Endothelial cell of umbilical vein (primary cell): ENCODE measurements around the gene PEMT. TPM values are rescaled to one million over a fixed set of nuclear protein-coding genes. Genes with fewer than 3 reads are reported as not detected.
"Not testable (repeated sequence)": the region's sequence is repeated elsewhere in the genome, so short reads cannot be mapped to it uniquely, and the experiment has no call there.

ENCODE experiments used
- BruUV-seq: library from RNA; stranded (reverse); fragments of 400-500 nt; replicated peaks from 2 replicates; lab custom pipeline; 2021; lab: Mats Ljungman, UMichigan
- CTCF ChIA-PET: fragments of 300-600, 350-600 bp; sonication (Branson Sonifier 250); formaldehyde crosslinking; loops from one replicate; lab custom pipeline; 2021; ENCODE audit warnings: antibody characterized with exemption, inconsistent platforms; lab: Charles Lee
- POLR2A ChIA-PET: fragments of 300-600, 350-600 bp; sonication (Branson Sonifier 250); formaldehyde crosslinking; loops from one replicate; lab custom pipeline; 2021; ENCODE audit warnings: antibody characterized with exemption, inconsistent platforms; lab: Charles Lee
- DNase-seq: peaks from one replicate; pipeline ENCODE4 v3.0.0-alpha.2; 2011; ENCODE audit warnings: low read depth, low spot score
- FAIRE-seq: peaks from 2 replicates; lab custom pipeline; 2011; peaks lifted over from hg19 to GRCh38; lab: Jason Lieb, UNC
- H2AFZ ChIP-seq: 2 replicates; pipeline ENCODE4 v1.6.0; 2012; ENCODE audit warnings: low read depth, low read length, control low read depth, inconsistent platforms
- H3K27ac ChIP-seq: 2 replicates; pipeline ENCODE4 v1.5.1; 2011; ENCODE audit warnings: low read depth, mild to moderate bottlenecking, control low read depth, low read length, moderate library complexity; ENCODE audit not compliant: insufficient read depth
- H3K27me3 ChIP-seq, 2 experiments: 2 replicates each; pipeline versions ENCODE4 v1.6.0 to v1.6.1; 2011; ENCODE audit warnings: low read length in 2 of 2, mixed read lengths in 1 of 2; ENCODE audit not compliant: control insufficient read depth in 2 of 2, insufficient read depth in 2 of 2
- H3K36me3 ChIP-seq, 2 experiments: 2 replicates in 1 of 2; 3 replicates in 1 of 2; pipeline ENCODE4 v1.5.1; 2011; ENCODE audit warnings: low read length in 2 of 2, mild to moderate bottlenecking in 1 of 2, moderate library complexity in 1 of 2; ENCODE audit not compliant: control insufficient read depth in 2 of 2, insufficient read depth in 2 of 2; ENCODE audit errors: extremely low read depth in 1 of 2
- H3K4me1 ChIP-seq: 3 replicates; pipeline ENCODE4 v1.5.1; 2011; ENCODE audit warnings: mild to moderate bottlenecking, low read length; ENCODE audit not compliant: control insufficient read depth, insufficient read depth; ENCODE audit errors: extremely low read depth
- H3K4me2 ChIP-seq: 2 replicates; pipeline ENCODE4 v1.6.1; 2011; ENCODE audit warnings: low read length, control low read depth, mixed read lengths; ENCODE audit not compliant: insufficient read depth
- H3K4me3 ChIP-seq, 3 experiments: fragments of 200-600 bp in 1 of 3; sonication (generic), shearing (Covaris generic) in 1 of 3; replicated peaks in 1 of 3; 2 replicates each; pipeline ENCODE4 v1.5.1; 2011 to 2016; ENCODE audit warnings: control low read depth in 3 of 3, low read length in 3 of 3, mild to moderate bottlenecking in 2 of 3, inconsistent platforms in 1 of 3, low read depth in 1 of 3, moderate library complexity in 1 of 3; ENCODE audit not compliant: insufficient read depth in 1 of 3
- H3K79me2 ChIP-seq: 2 replicates; pipeline ENCODE4 v1.6.0; 2012; ENCODE audit warnings: low read length, inconsistent platforms; ENCODE audit not compliant: control insufficient read depth, insufficient read depth
- H3K9ac ChIP-seq: replicated peaks from 2 replicates; pipeline ENCODE3; 2011; ENCODE audit warnings: low read length, control low read depth; ENCODE audit not compliant: insufficient read depth; ENCODE audit errors: extremely low read depth
- H3K9me1 ChIP-seq: replicated peaks from 3 replicates; pipeline ENCODE4 v1.6.0; 2011; ENCODE audit warnings: mild to moderate bottlenecking, low read length; ENCODE audit not compliant: control insufficient read depth, insufficient read depth; ENCODE audit errors: extremely low read depth
- H3K9me3 ChIP-seq: replicated peaks from 2 replicates; pipeline ENCODE4 v1.5.1; 2012; ENCODE audit warnings: low read length, inconsistent platforms; ENCODE audit not compliant: control insufficient read depth, insufficient read depth
- H4K20me1 ChIP-seq: replicated peaks from 2 replicates; pipeline ENCODE3; 2011; ENCODE audit warnings: mild to moderate bottlenecking, low read length; ENCODE audit not compliant: control insufficient read depth, insufficient read depth; ENCODE audit errors: extremely low read depth
- CTCF ChIP-seq, 2 donors: IDR thresholded peaks; 1 replicate in 1 of 2; 2 replicates in 1 of 2; pipeline ENCODE4 v1.5.1; 2011; ENCODE audit warnings: low read length in 2 of 2, mild to moderate bottlenecking in 2 of 2, moderate library complexity in 2 of 2, control low read depth in 1 of 2, inconsistent platforms in 1 of 2, low read depth in 1 of 2; ENCODE audit not compliant: insufficient read depth in 1 of 2; ENCODE audit errors: extremely low read depth in 1 of 2
- EZH2 ChIP-seq: IDR thresholded peaks from 2 replicates; pipeline ENCODE4 v1.6.1; 2012; ENCODE audit warnings: borderline replicate concordance, low read depth, mild to moderate bottlenecking, moderate library complexity, low read length, inconsistent platforms; ENCODE audit not compliant: severe bottlenecking
- FOS ChIP-seq: IDR thresholded peaks from 2 replicates; pipeline ENCODE4 v1.6.1; 2011; ENCODE audit warnings: mild to moderate bottlenecking, low read length, moderate library complexity, borderline replicate concordance; ENCODE audit not compliant: insufficient read depth
- GATA2 ChIP-seq: IDR thresholded peaks from 2 replicates; pipeline ENCODE4 v1.7.0; 2011; ENCODE audit warnings: low read depth, mild to moderate bottlenecking, moderate library complexity, mixed read lengths, low read length; ENCODE audit not compliant: insufficient read length, insufficient read depth
- JUN ChIP-seq: IDR thresholded peaks from 2 replicates; pipeline ENCODE4 v1.6.1; 2011; ENCODE audit warnings: borderline replicate concordance, low read depth; ENCODE audit not compliant: insufficient read length, insufficient read depth
- MAX ChIP-seq: IDR thresholded peaks from 2 replicates; pipeline ENCODE4 v1.6.1; 2011; ENCODE audit not compliant: insufficient read depth, insufficient read length
- MYC ChIP-seq: IDR thresholded peaks from one replicate; pipeline ENCODE4 v1.6.1; 2011; ENCODE audit warnings: mild to moderate bottlenecking, low read depth, low read length
- POLR2A ChIP-seq: IDR thresholded peaks from 2 replicates; pipeline ENCODE4 v1.6.1; 2012; ENCODE audit warnings: low read depth, mild to moderate bottlenecking, control low read depth, low read length
- POLR2AphosphoS5 ChIP-seq: IDR thresholded peaks from 2 replicates; pipeline ENCODE4 v1.6.1; 2012; ENCODE audit warnings: low read depth, mild to moderate bottlenecking, control low read depth, low read length, moderate library complexity; ENCODE audit not compliant: insufficient read depth
- dilution Hi-C: fragments of 300-500 bp; cut with MboI; formaldehyde crosslinking; loops from one replicate; pipeline ENCODE4 v1.15.0; 2019; ENCODE audit warnings: low sequenced_read_pairs; ENCODE audit not compliant: extremely low pct_ligation_motif_present
- intact Hi-C: fragments of 100-400 bp; cut with micrococcal nuclease; formaldehyde crosslinking; loops from one replicate; pipeline ENCODE4 v1.10.0; 2022
- polyA plus RNA-seq, 4 experiments: library from polyadenylated mRNA; depleted of rRNA in 3 of 4; stranded (reverse) in 3 of 4; unstranded in 1 of 4; fragments of >200 nt; gene quantifications; 2 replicates each; pipeline versions ENCODE4 v1.2.1 to v1.2.3, GENCODE V29; 2011 to 2012; ENCODE audit warnings: missing spikeins in 1 of 4
- total RNA-seq: library from RNA; stranded (reverse); gene quantifications from 2 replicates; pipeline ENCODE4 v1.2.3, GENCODE V29; 2021

Gene PEMT
- total and polyA plus RNA-seq, 2 donors (not counting 3 experiments of a cell fraction or from before 2014, with no cell fraction given): 35.1 to 58.4 TPM

GRCh38 chr17:17636272-17636885 lies 44.9 kb upstream of the PEMT start:
- TF ChIP-seq JUN (no peak), EZH2 (no peak), POLR2AphosphoS5 (no peak), FOS (no peak), MAX (no peak), CTCF (IDR thresholded peaks at IDR 0.05; ENCODE audit: extremely low read depth in 1 of 2, insufficient read depth in 1 of 2, low read depth in 1 of 2, low read length in 2 of 2) (no peak), GATA2 (no peak), POLR2A (no peak), MYC (no peak)
- DNase-seq (no peak), FAIRE-seq (no peak)
- H3K4me3 ChIP-seq: no peak overlapping the region
- no peak overlapping the region for H3K27ac ChIP-seq
- ChIA-PET POLR2A (no interaction called here), CTCF (interaction anchor here (0.5 to 1.6 kb wide), 4 partner anchors 23 to 352 kb away, joined by 3 to 6 read pairs (median 4); no protein-coding TSS in a partner anchor)
- BruUV-seq: no TSS peak
- H3K36me3 ChIP-seq: no peaks in the 10 kb centered on the region
- no peaks in the 10 kb centered on the region for H3K79me2 ChIP-seq
- no peak overlapping the region for H2AFZ ChIP-seq
- no peak overlapping the region for H3K4me2 ChIP-seq
- intact Hi-C loops: no loop called here
- no peaks in the 10 kb centered on the region for H3K4me1 ChIP-seq
- no peaks in the 10 kb centered on the region for H3K9me1 ChIP-seq
- dilution Hi-C loops: no loop called here
- no peak overlapping the region for H3K9ac ChIP-seq
- no peaks in the 10 kb centered on the region for H4K20me1 ChIP-seq
- H3K9me3 ChIP-seq: no peaks in the 10 kb centered on the region
- no peaks in the 10 kb centered on the region for H3K27me3 ChIP-seq

GRCh38 chr17:17635537-17636271 lies 44.2 kb upstream of the PEMT start:
- CTCF ChIA-PET: interaction anchor here (1.6 kb wide), 2 partner anchors 139 to 281 kb away, joined by 4 read pairs; no protein-coding TSS in a partner anchor
- H3K9ac ChIP-seq, H3K79me2 ChIP-seq, intact Hi-C loops, dilution Hi-C loops, DNase-seq, H3K9me3 ChIP-seq, H2AFZ ChIP-seq, BruUV-seq, FAIRE-seq, H3K27ac ChIP-seq, H3K9me1 ChIP-seq, H3K4me3 ChIP-seq, H4K20me1 ChIP-seq, H3K4me1 ChIP-seq, H3K4me2 ChIP-seq, H3K36me3 ChIP-seq, POLR2A ChIA-PET, H3K27me3 ChIP-seq: not testable (repeated sequence)
